ENCODE measurements around the gene L1CAM. TPM values are rescaled to one million over a fixed set of nuclear protein-coding genes. Genes with fewer than 3 reads are reported as not detected.

Gene L1CAM
- total and polyA plus RNA-seq, 2 of the 8 experiments (the other 6 are each of a cell fraction or from before 2014, with no cell fraction given): 11.0 to 43.0 TPM

DNA sequence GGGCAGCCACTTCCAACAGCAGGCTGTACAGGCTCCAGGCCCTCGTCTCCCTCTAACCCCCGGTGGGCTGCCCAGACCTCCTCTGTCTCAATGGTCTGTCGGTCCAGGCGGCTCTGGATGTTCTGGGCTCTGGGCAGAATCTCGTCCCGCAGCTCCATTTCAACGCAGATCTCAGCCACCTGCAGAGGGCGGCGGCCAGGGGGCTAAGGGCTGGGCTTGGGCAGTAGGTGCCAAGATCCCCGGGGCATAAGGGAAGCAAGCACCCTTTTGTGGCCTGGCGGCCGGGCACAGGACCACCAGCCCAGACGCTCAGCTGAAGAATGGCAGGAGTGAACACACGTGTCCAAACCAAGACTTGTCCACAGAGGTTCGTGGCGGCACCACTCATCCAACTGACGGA is 27.7 kb upstream of the L1CAM start (continued):
- TF ChIP-seq, protein P1, sequence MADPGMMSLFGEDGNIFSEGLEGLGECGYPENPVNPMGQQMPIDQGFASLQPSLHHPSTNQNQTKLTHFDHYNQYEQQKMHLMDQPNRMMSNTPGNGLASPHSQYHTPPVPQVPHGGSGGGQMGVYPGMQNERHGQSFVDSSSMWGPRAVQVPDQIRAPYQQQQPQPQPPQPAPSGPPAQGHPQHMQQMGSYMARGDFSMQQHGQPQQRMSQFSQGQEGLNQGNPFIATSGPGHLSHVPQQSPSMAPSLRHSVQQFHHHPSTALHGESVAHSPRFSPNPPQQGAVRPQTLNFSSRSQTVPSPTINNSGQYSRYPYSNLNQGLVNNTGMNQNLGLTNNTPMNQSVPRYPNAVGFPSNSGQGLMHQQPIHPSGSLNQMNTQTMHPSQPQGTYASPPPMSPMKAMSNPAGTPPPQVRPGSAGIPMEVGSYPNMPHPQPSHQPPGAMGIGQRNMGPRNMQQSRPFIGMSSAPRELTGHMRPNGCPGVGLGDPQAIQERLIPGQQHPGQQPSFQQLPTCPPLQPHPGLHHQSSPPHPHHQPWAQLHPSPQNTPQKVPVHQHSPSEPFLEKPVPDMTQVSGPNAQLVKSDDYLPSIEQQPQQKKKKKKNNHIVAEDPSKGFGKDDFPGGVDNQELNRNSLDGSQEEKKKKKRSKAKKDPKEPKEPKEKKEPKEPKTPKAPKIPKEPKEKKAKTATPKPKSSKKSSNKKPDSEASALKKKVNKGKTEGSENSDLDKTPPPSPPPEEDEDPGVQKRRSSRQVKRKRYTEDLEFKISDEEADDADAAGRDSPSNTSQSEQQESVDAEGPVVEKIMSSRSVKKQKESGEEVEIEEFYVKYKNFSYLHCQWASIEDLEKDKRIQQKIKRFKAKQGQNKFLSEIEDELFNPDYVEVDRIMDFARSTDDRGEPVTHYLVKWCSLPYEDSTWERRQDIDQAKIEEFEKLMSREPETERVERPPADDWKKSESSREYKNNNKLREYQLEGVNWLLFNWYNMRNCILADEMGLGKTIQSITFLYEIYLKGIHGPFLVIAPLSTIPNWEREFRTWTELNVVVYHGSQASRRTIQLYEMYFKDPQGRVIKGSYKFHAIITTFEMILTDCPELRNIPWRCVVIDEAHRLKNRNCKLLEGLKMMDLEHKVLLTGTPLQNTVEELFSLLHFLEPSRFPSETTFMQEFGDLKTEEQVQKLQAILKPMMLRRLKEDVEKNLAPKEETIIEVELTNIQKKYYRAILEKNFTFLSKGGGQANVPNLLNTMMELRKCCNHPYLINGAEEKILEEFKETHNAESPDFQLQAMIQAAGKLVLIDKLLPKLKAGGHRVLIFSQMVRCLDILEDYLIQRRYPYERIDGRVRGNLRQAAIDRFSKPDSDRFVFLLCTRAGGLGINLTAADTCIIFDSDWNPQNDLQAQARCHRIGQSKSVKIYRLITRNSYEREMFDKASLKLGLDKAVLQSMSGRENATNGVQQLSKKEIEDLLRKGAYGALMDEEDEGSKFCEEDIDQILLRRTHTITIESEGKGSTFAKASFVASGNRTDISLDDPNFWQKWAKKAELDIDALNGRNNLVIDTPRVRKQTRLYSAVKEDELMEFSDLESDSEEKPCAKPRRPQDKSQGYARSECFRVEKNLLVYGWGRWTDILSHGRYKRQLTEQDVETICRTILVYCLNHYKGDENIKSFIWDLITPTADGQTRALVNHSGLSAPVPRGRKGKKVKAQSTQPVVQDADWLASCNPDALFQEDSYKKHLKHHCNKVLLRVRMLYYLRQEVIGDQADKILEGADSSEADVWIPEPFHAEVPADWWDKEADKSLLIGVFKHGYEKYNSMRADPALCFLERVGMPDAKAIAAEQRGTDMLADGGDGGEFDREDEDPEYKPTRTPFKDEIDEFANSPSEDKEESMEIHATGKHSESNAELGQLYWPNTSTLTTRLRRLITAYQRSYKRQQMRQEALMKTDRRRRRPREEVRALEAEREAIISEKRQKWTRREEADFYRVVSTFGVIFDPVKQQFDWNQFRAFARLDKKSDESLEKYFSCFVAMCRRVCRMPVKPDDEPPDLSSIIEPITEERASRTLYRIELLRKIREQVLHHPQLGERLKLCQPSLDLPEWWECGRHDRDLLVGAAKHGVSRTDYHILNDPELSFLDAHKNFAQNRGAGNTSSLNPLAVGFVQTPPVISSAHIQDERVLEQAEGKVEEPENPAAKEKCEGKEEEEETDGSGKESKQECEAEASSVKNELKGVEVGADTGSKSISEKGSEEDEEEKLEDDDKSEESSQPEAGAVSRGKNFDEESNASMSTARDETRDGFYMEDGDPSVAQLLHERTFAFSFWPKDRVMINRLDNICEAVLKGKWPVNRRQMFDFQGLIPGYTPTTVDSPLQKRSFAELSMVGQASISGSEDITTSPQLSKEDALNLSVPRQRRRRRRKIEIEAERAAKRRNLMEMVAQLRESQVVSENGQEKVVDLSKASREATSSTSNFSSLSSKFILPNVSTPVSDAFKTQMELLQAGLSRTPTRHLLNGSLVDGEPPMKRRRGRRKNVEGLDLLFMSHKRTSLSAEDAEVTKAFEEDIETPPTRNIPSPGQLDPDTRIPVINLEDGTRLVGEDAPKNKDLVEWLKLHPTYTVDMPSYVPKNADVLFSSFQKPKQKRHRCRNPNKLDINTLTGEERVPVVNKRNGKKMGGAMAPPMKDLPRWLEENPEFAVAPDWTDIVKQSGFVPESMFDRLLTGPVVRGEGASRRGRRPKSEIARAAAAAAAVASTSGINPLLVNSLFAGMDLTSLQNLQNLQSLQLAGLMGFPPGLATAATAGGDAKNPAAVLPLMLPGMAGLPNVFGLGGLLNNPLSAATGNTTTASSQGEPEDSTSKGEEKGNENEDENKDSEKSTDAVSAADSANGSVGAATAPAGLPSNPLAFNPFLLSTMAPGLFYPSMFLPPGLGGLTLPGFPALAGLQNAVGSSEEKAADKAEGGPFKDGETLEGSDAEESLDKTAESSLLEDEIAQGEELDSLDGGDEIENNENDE (IDR thresholded peaks at IDR 0.05; ENCODE audit: insufficient replicate concordance, low read length): no peak
- TF ChIP-seq, protein P2, sequence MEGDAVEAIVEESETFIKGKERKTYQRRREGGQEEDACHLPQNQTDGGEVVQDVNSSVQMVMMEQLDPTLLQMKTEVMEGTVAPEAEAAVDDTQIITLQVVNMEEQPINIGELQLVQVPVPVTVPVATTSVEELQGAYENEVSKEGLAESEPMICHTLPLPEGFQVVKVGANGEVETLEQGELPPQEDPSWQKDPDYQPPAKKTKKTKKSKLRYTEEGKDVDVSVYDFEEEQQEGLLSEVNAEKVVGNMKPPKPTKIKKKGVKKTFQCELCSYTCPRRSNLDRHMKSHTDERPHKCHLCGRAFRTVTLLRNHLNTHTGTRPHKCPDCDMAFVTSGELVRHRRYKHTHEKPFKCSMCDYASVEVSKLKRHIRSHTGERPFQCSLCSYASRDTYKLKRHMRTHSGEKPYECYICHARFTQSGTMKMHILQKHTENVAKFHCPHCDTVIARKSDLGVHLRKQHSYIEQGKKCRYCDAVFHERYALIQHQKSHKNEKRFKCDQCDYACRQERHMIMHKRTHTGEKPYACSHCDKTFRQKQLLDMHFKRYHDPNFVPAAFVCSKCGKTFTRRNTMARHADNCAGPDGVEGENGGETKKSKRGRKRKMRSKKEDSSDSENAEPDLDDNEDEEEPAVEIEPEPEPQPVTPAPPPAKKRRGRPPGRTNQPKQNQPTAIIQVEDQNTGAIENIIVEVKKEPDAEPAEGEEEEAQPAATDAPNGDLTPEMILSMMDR (IDR thresholded peaks at IDR 0.05; ENCODE audit: control extremely low read depth in 1 of 3, insufficient read depth in 1 of 3, low read depth in 1 of 3, low read length in 3 of 3): no peak
- TF ChIP-seq SP4 (IDR thresholded peaks at IDR 0.05; ENCODE audit: low read length): no peak
- TF ChIP-seq, protein P3, sequence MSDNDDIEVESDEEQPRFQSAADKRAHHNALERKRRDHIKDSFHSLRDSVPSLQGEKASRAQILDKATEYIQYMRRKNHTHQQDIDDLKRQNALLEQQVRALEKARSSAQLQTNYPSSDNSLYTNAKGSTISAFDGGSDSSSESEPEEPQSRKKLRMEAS (IDR thresholded peaks at IDR 0.05): no peak
- TF ChIP-seq POLR2A (IDR thresholded peaks at IDR 0.05; ENCODE audit: control extremely low read depth in 1 of 2, low read depth in 2 of 2, low read length in 2 of 2): no peak
- TF ChIP-seq EGR1 (IDR thresholded peaks at IDR 0.05; ENCODE audit: borderline replicate concordance, low read depth, low read length): no peak
- no peak for TF ChIP-seq POLR2AphosphoS5 (IDR thresholded peaks at IDR 0.05; ENCODE audit: low read depth, low read length)
- no peak for TF ChIP-seq JUND (IDR thresholded peaks at IDR 0.05; ENCODE audit: low read length)
